H1 (cell line): ENCODE data around the gene RABEPK. TPM values are rescaled to one million over a fixed set of nuclear protein-coding genes. Genes with fewer than 3 reads are reported as not detected.
"Not testable (repeated sequence)": the region's sequence is repeated elsewhere in the genome, so short reads cannot be mapped to it uniquely, and the experiment has no call there.

Experiments
- CTCF ChIA-PET: fragments of 300-600 bp; sonication (Branson Sonifier 250); formaldehyde crosslinking; loops from one replicate; lab custom pipeline; 2021; ENCODE audit not compliant: partially characterized antibody; lab: Charles Lee
- POLR2A ChIA-PET: fragments of 300-600 bp; sonication (Branson Sonifier 250); formaldehyde crosslinking; loops from one replicate; lab custom pipeline; 2021; ENCODE audit warnings: inconsistent platforms; ENCODE audit not compliant: partially characterized antibody; lab: Charles Lee
- DNase-seq, 2 experiments: peaks; one replicate each; pipeline versions ENCODE4 v3.0.0 to v3.0.0-alpha.2; 2010 to 2022; ENCODE audit warnings: low spot score in 2 of 2, low read depth in 1 of 2, mixed read lengths in 1 of 2
- FAIRE-seq: peaks from 2 replicates; lab custom pipeline; 2011; peaks lifted over from hg19 to GRCh38; lab: Jason Lieb, UNC
- H2AFZ ChIP-seq: 2 replicates; pipeline ENCODE4 v1.8.1; 2012; ENCODE audit warnings: low read length, inconsistent platforms
- H2AK5ac ChIP-seq: 2 replicates; pipeline ENCODE4 v1.6.1; 2013; ENCODE audit warnings: low read depth, low read length
- H2BK120ac ChIP-seq: replicated peaks from 2 replicates; pipeline ENCODE3; 2013; ENCODE audit warnings: low read depth, low read length, inconsistent platforms
- H2BK12ac ChIP-seq: 2 replicates; pipeline ENCODE4 v1.6.1; 2013; ENCODE audit warnings: low read depth, low read length
- H2BK15ac ChIP-seq: 2 replicates; pipeline ENCODE4 v1.6.1; 2013; ENCODE audit warnings: low read length
- H2BK20ac ChIP-seq: 2 replicates; pipeline ENCODE4 v1.6.1; 2013; ENCODE audit warnings: low read length
- H2BK5ac ChIP-seq: 2 replicates; pipeline ENCODE4 v1.6.1; 2013; ENCODE audit warnings: low read depth, low read length
- H3K14ac ChIP-seq: 2 replicates; pipeline ENCODE4 v1.6.1; 2013; ENCODE audit warnings: inconsistent platforms; ENCODE audit not compliant: insufficient read length
- H3K18ac ChIP-seq: 2 replicates; pipeline ENCODE4 v1.6.1; 2013; ENCODE audit warnings: low read length; ENCODE audit errors: extremely low read depth
- H3K23ac ChIP-seq: 2 replicates; pipeline ENCODE4 v1.6.1; 2013; ENCODE audit warnings: inconsistent platforms; ENCODE audit not compliant: insufficient read length
- H3K23me2 ChIP-seq: 2 replicates; pipeline ENCODE4 v1.6.1; 2013; ENCODE audit warnings: low read depth, low read length
- H3K27ac ChIP-seq: 2 replicates; pipeline ENCODE4 v1.6.1; 2011; ENCODE audit warnings: low read depth, low read length, inconsistent platforms
- H3K27me3 ChIP-seq, 4 experiments: replicated peaks in 1 of 4; 1 replicate in 1 of 4; 2 replicates in 3 of 4; pipeline versions ENCODE4 v1.6.1 to v1.8.1; 2011 to 2013; ENCODE audit warnings: low read length in 3 of 4, mild to moderate bottlenecking in 3 of 4, inconsistent platforms in 2 of 4, mixed read lengths in 2 of 4, moderate library complexity in 1 of 4; ENCODE audit not compliant: control insufficient read depth in 3 of 4, insufficient read depth in 3 of 4; ENCODE audit errors: extremely low read depth in 1 of 4
- H3K36me3 ChIP-seq, 4 experiments: 2 replicates each; pipeline versions ENCODE4 v1.6.1 to v1.8.1; 2011 to 2013; ENCODE audit warnings: mild to moderate bottlenecking in 4 of 4, low read length in 3 of 4, moderate library complexity in 2 of 4, control low read depth in 1 of 4, inconsistent platforms in 1 of 4; ENCODE audit not compliant: insufficient read depth in 4 of 4, control insufficient read depth in 2 of 4
- H3K4ac ChIP-seq: replicated peaks from 2 replicates; pipeline ENCODE3; 2013; ENCODE audit warnings: low read length, low read depth, mixed read lengths, inconsistent platforms; ENCODE audit not compliant: insufficient read length
- H3K4me1 ChIP-seq, 4 experiments: replicated peaks in 1 of 4; 1 replicate in 1 of 4; 2 replicates in 3 of 4; pipeline versions ENCODE4 v1.6.1 to v1.8.1; 2011 to 2013; ENCODE audit warnings: low read length in 3 of 4, inconsistent platforms in 2 of 4, mixed read lengths in 1 of 4; ENCODE audit not compliant: insufficient read depth in 4 of 4, control insufficient read depth in 3 of 4
- H3K4me2 ChIP-seq, 2 experiments: 2 replicates each; pipeline versions ENCODE4 v1.6.1 to v1.8.1; 2011 to 2013; ENCODE audit warnings: low read depth in 2 of 2, low read length in 2 of 2, control low read depth in 1 of 2, inconsistent platforms in 1 of 2, mild to moderate bottlenecking in 1 of 2; ENCODE audit not compliant: insufficient read depth in 1 of 2
- H3K4me3 ChIP-seq, 4 experiments: fragments of 200-600, 300-600 bp in 1 of 4; sonication (generic), shearing (Covaris generic), sonication (Bioruptor Twin) in 1 of 4; 2 replicates each; pipeline versions ENCODE4 v1.5.1 to v1.8.1; 2011 to 2016; ENCODE audit warnings: low read length in 4 of 4, low read depth in 3 of 4, control low read depth in 2 of 4, inconsistent platforms in 2 of 4, mild to moderate bottlenecking in 2 of 4, mixed read lengths in 1 of 4, moderate library complexity in 1 of 4; ENCODE audit not compliant: insufficient read depth in 2 of 4; ENCODE audit errors: extremely low read depth in 1 of 4
- H3K56ac ChIP-seq: replicated peaks from 2 replicates; pipeline ENCODE3; 2013; ENCODE audit warnings: low read depth, mild to moderate bottlenecking, mixed read lengths, low read length, inconsistent platforms; ENCODE audit not compliant: insufficient read length
- H3K79me1 ChIP-seq: 2 replicates; pipeline ENCODE4 v1.6.1; 2013; ENCODE audit warnings: low read depth, low read length, control low read depth
- H3K79me2 ChIP-seq, 2 experiments: 2 replicates each; pipeline versions ENCODE4 v1.6.1 to v1.8.1; 2012 to 2013; ENCODE audit warnings: low read length in 2 of 2, mild to moderate bottlenecking in 2 of 2, inconsistent platforms in 1 of 2; ENCODE audit not compliant: insufficient read depth in 2 of 2, control insufficient read depth in 1 of 2
- H3K9ac ChIP-seq, 4 experiments: replicated peaks in 1 of 4; 1 replicate in 1 of 4; 2 replicates in 3 of 4; pipeline versions ENCODE4 v1.6.1 to v1.8.1; 2011 to 2013; ENCODE audit warnings: low read depth in 3 of 4, low read length in 3 of 4, control low read depth in 2 of 4, mild to moderate bottlenecking in 2 of 4, moderate library complexity in 2 of 4, inconsistent platforms in 1 of 4; ENCODE audit errors: extremely low read depth in 1 of 4
- H3K9me3 ChIP-seq, 2 experiments: 2 replicates each; pipeline versions ENCODE4 v1.6.1 to v1.8.1; 2012 to 2013; ENCODE audit warnings: mild to moderate bottlenecking in 2 of 2, moderate library complexity in 2 of 2, control low read depth in 1 of 2, inconsistent platforms in 1 of 2, low read depth in 1 of 2, low read length in 1 of 2, mixed read lengths in 1 of 2; ENCODE audit not compliant: insufficient read depth in 2 of 2
- H4K20me1 ChIP-seq, 2 experiments: replicated peaks in 1 of 2; 2 replicates each; pipeline versions ENCODE3 to v1.8.1; 2011 to 2013; ENCODE audit warnings: inconsistent platforms in 2 of 2, low read length in 2 of 2, mild to moderate bottlenecking in 1 of 2; ENCODE audit not compliant: insufficient read depth in 2 of 2, control insufficient read depth in 1 of 2
- H4K5ac ChIP-seq: 2 replicates; pipeline ENCODE4 v1.6.1; 2013; ENCODE audit warnings: low read length, low read depth, mixed read lengths, inconsistent platforms; ENCODE audit not compliant: insufficient read length
- H4K8ac ChIP-seq: 2 replicates; pipeline ENCODE4 v1.8.0; 2013; ENCODE audit warnings: mild to moderate bottlenecking, moderate library complexity, low read length, inconsistent platforms; ENCODE audit not compliant: insufficient read depth; ENCODE audit errors: extremely low read depth
- H4K91ac ChIP-seq: replicated peaks from 2 replicates; pipeline ENCODE3; 2013; ENCODE audit warnings: low read length, mixed read lengths, inconsistent platforms; ENCODE audit not compliant: insufficient read length
- CEBPB ChIP-seq: IDR thresholded peaks from 2 replicates; pipeline ENCODE4 v1.6.1; 2012; ENCODE audit warnings: low read depth, low read length
- CHD1 ChIP-seq: IDR thresholded peaks from 2 replicates; pipeline ENCODE4 v1.6.1; 2012; ENCODE audit warnings: low read depth, low read length, improper control_type of control experiment
- GABPA ChIP-seq: IDR thresholded peaks from 2 replicates; pipeline ENCODE4 v1.6.1; 2011; ENCODE audit warnings: mild to moderate bottlenecking, low read length, moderate library complexity, borderline replicate concordance; ENCODE audit not compliant: insufficient read depth
- KDM4A ChIP-seq: IDR thresholded peaks from one replicate; pipeline ENCODE4 v1.7.1; 2012; ENCODE audit warnings: low read depth, mild to moderate bottlenecking, moderate library complexity, low read length, inconsistent platforms; ENCODE audit not compliant: severe bottlenecking
- POLR2AphosphoS5 ChIP-seq: IDR thresholded peaks from 2 replicates; pipeline ENCODE4 v1.6.1; 2011; ENCODE audit warnings: low read depth, low read length
- POU5F1 ChIP-seq: IDR thresholded peaks from 2 replicates; pipeline ENCODE4 v1.6.1; 2011; ENCODE audit warnings: low read depth, mild to moderate bottlenecking, low read length, moderate library complexity
- SIRT6 ChIP-seq: IDR thresholded peaks from one replicate; pipeline ENCODE4 v1.7.1; 2012; ENCODE audit warnings: low read length, inconsistent platforms
- SP2 ChIP-seq: IDR thresholded peaks from 2 replicates; pipeline ENCODE4 v1.6.1; 2012; ENCODE audit warnings: mild to moderate bottlenecking, low read length, inconsistent platforms
- WGBS, 2 experiments: shearing (Covaris generic) in 1 of 2; methylation state at CpG; one replicate each; pipeline versions ENCODE4 v1.1.6 to v1.1.7; 2013 to 2015; ENCODE audit warnings: low lambda C conversion rate in 2 of 2, mixed read lengths in 2 of 2, inconsistent platforms in 1 of 2, low coverage in 1 of 2, missing lambda C conversion rate in 1 of 2; ENCODE audit not compliant: insufficient replicate concordance in 2 of 2, insufficient coverage in 1 of 2, insufficient read length in 1 of 2; ENCODE audit errors: extremely low coverage in 1 of 2, missing lambda C conversion rate in 1 of 2; 5-methylcytosine and 5-hydroxymethylcytosine counted together
- polyA plus RNA-seq, 7 experiments: library from polyadenylated mRNA; depleted of rRNA in 3 of 7; stranded (reverse) in 5 of 7; unstranded in 2 of 7; fragments of >200 nt in 5 of 7; fragments of 200-250 nt in 2 of 7; gene quantifications; 1 replicate in 5 of 7; 2 replicates in 1 of 7; 4 replicates in 1 of 7; pipeline versions ENCODE4 v1.2.1 to v1.2.3, GENCODE V29; 2011 to 2013; ENCODE audit warnings: missing spikeins in 2 of 7, mixed read lengths in 2 of 7
- total RNA-seq: library from RNA; stranded (reverse); fragmentation: NEBNext Ultra II Directional; extraction: Animal tissue kit (Norgen Biotek cat#: 25700); gene quantifications from 2 replicates; pipeline ENCODE4 v1.2.1, GENCODE V29; 2021

The RABEPK gene
- total and polyA plus RNA-seq, 2 of the 8 experiments (the other 6 are each of a cell fraction or from before 2014, with no cell fraction given) = 26.3 to 34.3 TPM

DNA sequence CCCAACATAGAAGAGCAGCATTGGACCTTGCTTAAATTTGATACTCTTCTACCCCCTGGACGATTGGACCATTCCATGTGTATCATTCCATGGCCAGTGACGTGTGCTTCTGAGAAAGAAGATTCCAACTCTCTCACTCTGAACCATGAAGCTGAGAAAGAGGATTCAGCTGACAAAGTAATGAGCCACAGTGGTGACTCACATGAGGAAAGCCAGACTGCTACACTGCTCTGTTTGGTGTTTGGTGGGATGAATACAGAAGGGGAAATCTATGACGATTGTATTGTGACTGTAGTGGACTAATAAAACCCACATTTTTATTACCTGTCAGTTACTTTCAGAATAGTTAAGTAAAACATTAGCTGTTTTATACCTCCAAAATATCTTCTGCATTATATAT, 33.3 kb downstream of the RABEPK start (continued):
- TF ChIP-seq POU5F1 (no peak), SP2 (no peak), SIRT6 (no peak), KDM4A (no peak), GABPA (no peak), CHD1 (no peak), POLR2AphosphoS5 (no peak), CEBPB (no peak)
- TF ChIP-seq, all 59 proteins: peak for 0

DNA sequence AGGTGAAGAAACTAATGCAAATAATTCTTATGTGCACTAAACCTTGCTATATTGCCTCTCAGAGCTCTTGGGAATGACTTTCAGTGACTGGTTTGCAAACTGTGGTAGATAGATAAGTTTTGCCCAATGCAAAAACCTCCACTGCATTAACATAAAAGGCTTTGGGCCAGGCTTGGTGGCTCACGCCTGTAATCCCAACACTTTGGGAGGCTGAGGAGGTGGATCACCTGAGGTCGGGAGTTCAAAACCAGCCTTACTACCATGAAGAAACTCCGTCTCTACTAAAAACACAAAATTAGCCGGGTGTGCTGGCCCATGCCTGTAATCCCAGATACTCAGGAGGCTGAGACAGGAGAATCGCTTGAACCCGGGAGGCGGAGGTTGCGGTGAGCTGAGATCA, 33.8 kb downstream of the RABEPK start:
- H3K4ac ChIP-seq, H2BK12ac ChIP-seq, H3K27me3 ChIP-seq, H3K23me2 ChIP-seq, H3K79me1 ChIP-seq, H3K23ac ChIP-seq, H3K4me2 ChIP-seq, FAIRE-seq, H3K4me3 ChIP-seq, CTCF ChIA-PET, H3K9ac ChIP-seq, H3K27ac ChIP-seq, DNase-seq, H4K20me1 ChIP-seq, H2BK120ac ChIP-seq, H2BK5ac ChIP-seq, H4K91ac ChIP-seq, H2BK20ac ChIP-seq, H2AFZ ChIP-seq, H3K18ac ChIP-seq, H4K5ac ChIP-seq, H2BK15ac ChIP-seq, H2AK5ac ChIP-seq, H3K4me1 ChIP-seq, H3K14ac ChIP-seq, H3K9me3 ChIP-seq, H4K8ac ChIP-seq, H3K56ac ChIP-seq: not testable (repeated sequence)
- POLR2A ChIA-PET = interaction anchor here (1.0 kb wide), 1 partner anchor 372 kb away, joined by 4 read pairs; the partner anchor contains the start of genes ARPC5L and RPL35
- WGBS, 2 experiments = 96% methylated on average over 8 of the region's 8 CpGs; no CpG with 5 or more reads in 1 of the 2 experiments
- H3K79me2 ChIP-seq = peaks cover 0 to 13% of the 10 kb centered on the region in 2 experiments; a peak in 2 of 4 replicates
- peaks cover 21 to 49% (median 39%) of the 10 kb centered on the region in 4 experiments for H3K36me3 ChIP-seq
